Measurements from ENCODE around the gene HSPG2.

Gene HSPG2

GRCh38 chr1:21837476-21837875, 99.6 kb downstream of the HSPG2 start:
- in situ Hi-C loops (cut with MboI; ENCODE audit: low pct_unique_long_range_greater_than_20kb, low sequenced_read_pairs, unreplicated experiment), result no loop called here
- no peak for DNase-seq (ENCODE audit: low spot score)
- no peak for TF ChIP-seq CTCF (IDR thresholded peaks at IDR 0.05; ENCODE audit: extremely low read depth, insufficient read depth, missing control alignments)

GRCh38 chr1:21836729-21837128, 100.4 kb downstream of the HSPG2 start:
- in situ Hi-C loops (cut with MboI; ENCODE audit: low pct_unique_long_range_greater_than_20kb, low sequenced_read_pairs, unreplicated experiment), result no loop called here
- DNase-seq (ENCODE audit: low spot score), result no peak
- no peak for TF ChIP-seq CTCF (IDR thresholded peaks at IDR 0.05; ENCODE audit: extremely low read depth, insufficient read depth, missing control alignments)

GRCh38 chr1:21836010-21836409, 101.1 kb downstream of the HSPG2 start:
- DNase-seq (ENCODE audit: low spot score), result no peak
- TF ChIP-seq CTCF (IDR thresholded peaks at IDR 0.05; ENCODE audit: extremely low read depth, insufficient read depth, missing control alignments), result no peak
- in situ Hi-C loops (cut with MboI; ENCODE audit: low pct_unique_long_range_greater_than_20kb, low sequenced_read_pairs, unreplicated experiment), result no loop called here

DNA sequence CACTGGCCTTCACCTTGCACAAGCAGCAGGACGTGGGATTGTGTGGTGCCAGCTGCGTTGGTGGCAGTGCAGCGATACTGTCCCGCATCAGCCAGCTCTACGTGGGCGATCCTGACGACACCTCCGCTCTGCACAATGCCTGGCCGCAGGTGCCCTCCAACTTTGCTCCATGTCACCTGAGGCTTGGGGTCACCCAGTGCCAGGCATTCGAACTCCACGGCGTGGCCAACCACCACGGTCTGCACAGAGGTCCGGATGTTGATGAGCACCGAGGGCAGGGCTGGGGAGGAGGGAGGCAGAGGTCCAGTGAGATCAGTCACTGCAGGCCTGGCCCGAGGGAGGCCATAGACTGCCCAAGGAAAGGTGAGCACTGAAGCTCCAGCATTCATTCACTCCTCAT, 102.4 kb downstream of the HSPG2 start:
- DNase-seq (ENCODE audit: low spot score), result no peak
- TF ChIP-seq CTCF (IDR thresholded peaks at IDR 0.05; ENCODE audit: extremely low read depth, insufficient read depth, missing control alignments), result no peak
- in situ Hi-C loops (cut with MboI; ENCODE audit: low pct_unique_long_range_greater_than_20kb, low sequenced_read_pairs, unreplicated experiment), result no loop called here

GRCh38 chr1:21834094-21834493, 103.0 kb downstream of the HSPG2 start:
- no peak for DNase-seq (ENCODE audit: low spot score)
- in situ Hi-C loops (cut with MboI; ENCODE audit: low pct_unique_long_range_greater_than_20kb, low sequenced_read_pairs, unreplicated experiment), result no loop called here
- no peak for TF ChIP-seq CTCF (IDR thresholded peaks at IDR 0.05; ENCODE audit: extremely low read depth, insufficient read depth, missing control alignments)

- TF ChIP-seq CTCF (IDR thresholded peaks at IDR 0.05; ENCODE audit: extremely low read depth, insufficient read depth, missing control alignments), result no peak
- in situ Hi-C loops (cut with MboI; ENCODE audit: low pct_unique_long_range_greater_than_20kb, low sequenced_read_pairs, unreplicated experiment), result no loop called here
- DNase-seq (ENCODE audit: low spot score), result no peak
Observed at GRCh38 chr1:21833392-21833976, 103.6 kb downstream of the HSPG2 start.

Measured in GM13977 (cell line).